OCI-LY7 (cell line): ENCODE measurements around the gene MAP3K7CL.

Source experiments
- CTCF ChIP-seq: fragments of 200-600 bp; sonication (generic); conservative IDR thresholded peaks from 2 replicates; pipeline ENCODE4 v1.5.1; 2014; ENCODE audit warnings: mild to moderate bottlenecking, antibody characterized with exemption, low read length, moderate library complexity, mixed read lengths
- EZH2phosphoT487 ChIP-seq: fragments of 200-600 bp; sonication (generic); IDR thresholded peaks from 2 replicates; pipeline ENCODE4 v1.6.1; 2018; ENCODE audit warnings: low read depth, borderline replicate concordance, mild to moderate bottlenecking, mixed run types, antibody characterized with exemption, low read length, moderate library complexity, mixed read lengths

- TF ChIP-seq CTCF (no peak), EZH2phosphoT487 (no peak)
Measured at GRCh38 chr21:29168891-29169315, 38.5 kb downstream of the MAP3K7CL start.
